Measurements from ENCODE around the gene TRIM26. TPM values are rescaled to one million over a fixed set of nuclear protein-coding genes. Genes with fewer than 3 reads are reported as not detected.

Gene TRIM26
- total and polyA plus RNA-seq, 2 donors (not counting 3 experiments of a cell fraction or from before 2014, with no cell fraction given) = 30.4 to 34.5 TPM

- Histone ChIP-seq H3K9me1 (replicated peaks; ENCODE audit: control insufficient read depth, extremely low read depth, insufficient read depth, low read length) (no peaks in the 10 kb centered on the region), H3K4me2 (ENCODE audit: insufficient read depth, low read length) (no peak overlapping the region), H3K9me3 (replicated peaks; ENCODE audit: control insufficient read depth, insufficient read depth, low read length) (no peaks in the 10 kb centered on the region), H3K36me3 (ENCODE audit: control insufficient read depth in 2 of 2, extremely low read depth in 1 of 2, insufficient read depth in 2 of 2, low read length in 2 of 2) (no peaks in the 10 kb centered on the region), H2AFZ (ENCODE audit: low read depth, low read length) (no peak overlapping the region), H3K79me2 (ENCODE audit: control insufficient read depth, insufficient read depth, low read length) (no peaks in the 10 kb centered on the region), H3K27me3 (ENCODE audit: control insufficient read depth in 2 of 2, insufficient read depth in 2 of 2, low read length in 2 of 2) (peaks cover 0 to 5% of the 10 kb centered on the region in 2 experiments), H3K27ac (ENCODE audit: insufficient read depth, low read depth, low read length) (no peak overlapping the region), H3K4me3 (replicated peaks in 1 of 3; ENCODE audit: insufficient read depth in 1 of 3, low read depth in 1 of 3, low read length in 3 of 3) (no peak overlapping the region), H3K9ac (replicated peaks; ENCODE audit: extremely low read depth, insufficient read depth, low read length) (no peak overlapping the region), H4K20me1 (replicated peaks; ENCODE audit: control insufficient read depth, extremely low read depth, insufficient read depth, low read length) (no peaks in the 10 kb centered on the region), H3K4me1 (ENCODE audit: control insufficient read depth, extremely low read depth, insufficient read depth, low read length) (peaks cover 8% of the 10 kb centered on the region)
- DNase-seq (ENCODE audit: low read depth, low spot score) (no peak), FAIRE-seq (no peak)
- dilution Hi-C loops (cut with MboI; ENCODE audit: extremely low pct_ligation_motif_present, low sequenced_read_pairs) = no loop called here
- POLR2A ChIA-PET = no interaction called here
- no TSS peak for BruUV-seq (replicated peaks)
- no peak for TF ChIP-seq MAX (IDR thresholded peaks at IDR 0.05; ENCODE audit: insufficient read depth, insufficient read length)
- no peak for TF ChIP-seq GATA2 (IDR thresholded peaks at IDR 0.05; ENCODE audit: insufficient read depth, insufficient read length, low read depth, low read length)
- TF ChIP-seq EZH2 (IDR thresholded peaks at IDR 0.05; ENCODE audit: borderline replicate concordance, low read depth, low read length, severe bottlenecking) = no peak
- TF ChIP-seq FOS (IDR thresholded peaks at IDR 0.05; ENCODE audit: borderline replicate concordance, insufficient read depth, low read length) = no peak
- TF ChIP-seq JUN (IDR thresholded peaks at IDR 0.05; ENCODE audit: borderline replicate concordance, insufficient read depth, insufficient read length, low read depth) = no peak
- intact Hi-C loops (cut with micrococcal nuclease) = no loop called here
- CTCF ChIA-PET = no interaction called here
Observed at GRCh38 chr6:30160008-30160784, 53.0 kb downstream of the TRIM26 start.

GRCh38 chr6:30158475-30159040, 54.6 kb downstream of the TRIM26 start:
- Histone ChIP-seq H3K4me1 (ENCODE audit: control insufficient read depth, extremely low read depth, insufficient read depth, low read length) (peaks cover 8% of the 10 kb centered on the region), H3K9me3 (replicated peaks; ENCODE audit: control insufficient read depth, insufficient read depth, low read length) (no peaks in the 10 kb centered on the region), H3K79me2 (ENCODE audit: control insufficient read depth, insufficient read depth, low read length) (no peaks in the 10 kb centered on the region), H3K27ac (ENCODE audit: insufficient read depth, low read depth, low read length) (no peak overlapping the region), H3K27me3 (ENCODE audit: control insufficient read depth in 2 of 2, insufficient read depth in 2 of 2, low read length in 2 of 2) (peaks cover 0 to 5% of the 10 kb centered on the region in 2 experiments), H3K4me3 (replicated peaks in 1 of 3; ENCODE audit: insufficient read depth in 1 of 3, low read depth in 1 of 3, low read length in 3 of 3) (no peak overlapping the region), H3K4me2 (ENCODE audit: insufficient read depth, low read length) (no peak overlapping the region), H3K9ac (replicated peaks; ENCODE audit: extremely low read depth, insufficient read depth, low read length) (no peak overlapping the region), H3K36me3 (ENCODE audit: control insufficient read depth in 2 of 2, extremely low read depth in 1 of 2, insufficient read depth in 2 of 2, low read length in 2 of 2) (no peaks in the 10 kb centered on the region), H3K9me1 (replicated peaks; ENCODE audit: control insufficient read depth, extremely low read depth, insufficient read depth, low read length) (no peaks in the 10 kb centered on the region), H4K20me1 (replicated peaks; ENCODE audit: control insufficient read depth, extremely low read depth, insufficient read depth, low read length) (no peaks in the 10 kb centered on the region), H2AFZ (ENCODE audit: low read depth, low read length) (no peak overlapping the region)
- POLR2A ChIA-PET = no interaction called here
- dilution Hi-C loops (cut with MboI; ENCODE audit: extremely low pct_ligation_motif_present, low sequenced_read_pairs) (no loop called here), intact Hi-C loops (cut with micrococcal nuclease) (no loop called here)
- TF ChIP-seq JUN (IDR thresholded peaks at IDR 0.05; ENCODE audit: borderline replicate concordance, insufficient read depth, insufficient read length, low read depth) = no peak
- no peak for TF ChIP-seq MAX (IDR thresholded peaks at IDR 0.05; ENCODE audit: insufficient read depth, insufficient read length)
- no peak for TF ChIP-seq GATA2 (IDR thresholded peaks at IDR 0.05; ENCODE audit: insufficient read depth, insufficient read length, low read depth, low read length)
- no peak for TF ChIP-seq MYC (IDR thresholded peaks at IDR 0.05; ENCODE audit: low read depth, low read length)
- no peak for TF ChIP-seq POLR2A (IDR thresholded peaks at IDR 0.05; ENCODE audit: low read depth, low read length)
- TF ChIP-seq, protein P1, sequence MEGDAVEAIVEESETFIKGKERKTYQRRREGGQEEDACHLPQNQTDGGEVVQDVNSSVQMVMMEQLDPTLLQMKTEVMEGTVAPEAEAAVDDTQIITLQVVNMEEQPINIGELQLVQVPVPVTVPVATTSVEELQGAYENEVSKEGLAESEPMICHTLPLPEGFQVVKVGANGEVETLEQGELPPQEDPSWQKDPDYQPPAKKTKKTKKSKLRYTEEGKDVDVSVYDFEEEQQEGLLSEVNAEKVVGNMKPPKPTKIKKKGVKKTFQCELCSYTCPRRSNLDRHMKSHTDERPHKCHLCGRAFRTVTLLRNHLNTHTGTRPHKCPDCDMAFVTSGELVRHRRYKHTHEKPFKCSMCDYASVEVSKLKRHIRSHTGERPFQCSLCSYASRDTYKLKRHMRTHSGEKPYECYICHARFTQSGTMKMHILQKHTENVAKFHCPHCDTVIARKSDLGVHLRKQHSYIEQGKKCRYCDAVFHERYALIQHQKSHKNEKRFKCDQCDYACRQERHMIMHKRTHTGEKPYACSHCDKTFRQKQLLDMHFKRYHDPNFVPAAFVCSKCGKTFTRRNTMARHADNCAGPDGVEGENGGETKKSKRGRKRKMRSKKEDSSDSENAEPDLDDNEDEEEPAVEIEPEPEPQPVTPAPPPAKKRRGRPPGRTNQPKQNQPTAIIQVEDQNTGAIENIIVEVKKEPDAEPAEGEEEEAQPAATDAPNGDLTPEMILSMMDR (IDR thresholded peaks at IDR 0.05; ENCODE audit: extremely low read depth in 1 of 2, insufficient read depth in 1 of 2, low read depth in 1 of 2, low read length in 2 of 2) = no peak
- TF ChIP-seq EZH2 (IDR thresholded peaks at IDR 0.05; ENCODE audit: borderline replicate concordance, low read depth, low read length, severe bottlenecking) = no peak
- no peak for TF ChIP-seq FOS (IDR thresholded peaks at IDR 0.05; ENCODE audit: borderline replicate concordance, insufficient read depth, low read length)
- TF ChIP-seq POLR2AphosphoS5 (IDR thresholded peaks at IDR 0.05; ENCODE audit: insufficient read depth, low read depth, low read length) = no peak
- FAIRE-seq (no peak), DNase-seq (ENCODE audit: low read depth, low spot score) (no peak)
- CTCF ChIA-PET = interaction anchor here (1.0 to 1.1 kb wide), 2 partner anchors 17 to 28 kb away, joined by 3 to 4 read pairs; no protein-coding TSS in a partner anchor
- BruUV-seq (replicated peaks) = no TSS peak
